Neuronal stem cell (in vitro differentiated cells): ENCODE data around the gene FABP6.
A peak's percentile ranks its signal among the peaks of the same experiment; 100 is the strongest.

ENCODE experiments used
- DNase-seq: peaks from one replicate; pipeline ENCODE4 v3.0.0-alpha.2; 2013; ENCODE audit warnings: low spot score
- H2AFZ ChIP-seq: one replicate; pipeline ENCODE4 v1.6.1; 2013; ENCODE audit warnings: mild to moderate bottlenecking, low read length, inconsistent platforms
- H2AK5ac ChIP-seq: 2 replicates; pipeline ENCODE4 v1.6.1; 2013; ENCODE audit warnings: low read depth, mild to moderate bottlenecking, inconsistent platforms, low read length, moderate library complexity, mixed read lengths
- H2BK120ac ChIP-seq: 2 replicates; pipeline ENCODE4 v1.6.1; 2013; ENCODE audit warnings: low read depth, mild to moderate bottlenecking, inconsistent platforms, low read length, moderate library complexity, mixed read lengths
- H2BK12ac ChIP-seq: one replicate; pipeline ENCODE4 v1.6.1; 2013; ENCODE audit warnings: low read length, inconsistent platforms
- H2BK15ac ChIP-seq: 2 replicates; pipeline ENCODE4 v1.6.1; 2013; ENCODE audit warnings: mild to moderate bottlenecking, low read length, inconsistent platforms, mixed read lengths
- H2BK5ac ChIP-seq: one replicate; pipeline ENCODE4 v1.6.1; 2013; ENCODE audit warnings: inconsistent platforms, mild to moderate bottlenecking, low read length, moderate library complexity
- H3K14ac ChIP-seq: one replicate; pipeline ENCODE4 v1.6.1; 2013; ENCODE audit warnings: low read length, inconsistent platforms
- H3K18ac ChIP-seq: 2 replicates; pipeline ENCODE4 v1.6.1; 2013; ENCODE audit warnings: low read length, inconsistent platforms
- H3K23ac ChIP-seq: 2 replicates; pipeline ENCODE4 v1.6.1; 2013; ENCODE audit warnings: low read depth, mild to moderate bottlenecking, mixed read lengths, low read length, inconsistent platforms; ENCODE audit not compliant: poor library complexity
- H3K27ac ChIP-seq: replicated peaks from 3 replicates; pipeline ENCODE4 v1.5.1; 2013; ENCODE audit warnings: low read length, inconsistent platforms
- H3K27me3 ChIP-seq, 3 experiments: 2 replicates each; pipeline ENCODE4 v1.6.1; 2013; ENCODE audit warnings: low read length in 3 of 3, mild to moderate bottlenecking in 2 of 3, inconsistent platforms in 1 of 3, low read depth in 1 of 3, mixed read lengths in 1 of 3, moderate library complexity in 1 of 3; ENCODE audit not compliant: control insufficient read depth in 3 of 3, insufficient read depth in 3 of 3
- H3K36me3 ChIP-seq, 2 donors: replicated peaks in 1 of 2; 2 replicates each; pipeline ENCODE4 v1.6.1; 2013; ENCODE audit warnings: low read length in 2 of 2; ENCODE audit not compliant: control insufficient read depth in 2 of 2, insufficient read depth in 2 of 2
- H3K4ac ChIP-seq: 2 replicates; pipeline ENCODE4 v1.6.1; 2013; ENCODE audit warnings: inconsistent platforms, mild to moderate bottlenecking, low read length, moderate library complexity
- H3K4me1 ChIP-seq, 2 donors: 1 replicate in 1 of 2; 2 replicates in 1 of 2; pipeline ENCODE4 v1.6.1; 2013; ENCODE audit warnings: low read length in 2 of 2, low read depth in 1 of 2; ENCODE audit not compliant: control insufficient read depth in 2 of 2, insufficient read depth in 1 of 2
- H3K4me2 ChIP-seq: one replicate; pipeline ENCODE4 v1.6.1; 2013; ENCODE audit warnings: mild to moderate bottlenecking, low read length, inconsistent platforms; ENCODE audit not compliant: insufficient read depth, poor library complexity, severe bottlenecking
- H3K4me3 ChIP-seq, 2 donors: 2 replicates each; pipeline ENCODE4 v1.5.1; 2013; ENCODE audit warnings: low read length in 2 of 2, mild to moderate bottlenecking in 2 of 2, inconsistent platforms in 1 of 2, moderate library complexity in 1 of 2
- H3K79me1 ChIP-seq: one replicate; pipeline ENCODE4 v1.6.1; 2013; ENCODE audit warnings: low read depth, mild to moderate bottlenecking, inconsistent platforms, low read length, moderate library complexity
- H3K9ac ChIP-seq: one replicate; pipeline ENCODE4 v1.6.1; 2013; ENCODE audit warnings: mild to moderate bottlenecking, low read depth, low read length, inconsistent platforms; ENCODE audit not compliant: poor library complexity
- H3K9me3 ChIP-seq, 2 donors: replicated peaks in 1 of 2; 2 replicates each; pipeline versions ENCODE3 to v1.6.1; 2013; ENCODE audit warnings: low read length in 2 of 2, mild to moderate bottlenecking in 2 of 2, inconsistent platforms in 1 of 2, low read depth in 1 of 2, mixed read lengths in 1 of 2, moderate library complexity in 1 of 2; ENCODE audit not compliant: control insufficient read depth in 2 of 2, insufficient read depth in 1 of 2
- H4K8ac ChIP-seq: one replicate; pipeline ENCODE4 v1.6.1; 2013; ENCODE audit warnings: low read depth, mild to moderate bottlenecking, inconsistent platforms, low read length, moderate library complexity
- H4K91ac ChIP-seq: one replicate; pipeline ENCODE4 v1.6.1; 2013; ENCODE audit warnings: low read length, low read depth, mild to moderate bottlenecking, inconsistent platforms; ENCODE audit not compliant: poor library complexity
- WGBS, 2 donors: extraction: QIAGEN DNeasy Blood & Tissue Kit; methylation state at CpG; one replicate each; pipeline ENCODE4 v1.1.7; 2013; ENCODE audit warnings: missing lambda C conversion rate in 2 of 2, mixed read lengths in 1 of 2; ENCODE audit not compliant: insufficient read length in 2 of 2, insufficient replicate concordance in 1 of 2; ENCODE audit errors: extremely low coverage in 2 of 2; 5-methylcytosine and 5-hydroxymethylcytosine counted together

Gene FABP6

DNA sequence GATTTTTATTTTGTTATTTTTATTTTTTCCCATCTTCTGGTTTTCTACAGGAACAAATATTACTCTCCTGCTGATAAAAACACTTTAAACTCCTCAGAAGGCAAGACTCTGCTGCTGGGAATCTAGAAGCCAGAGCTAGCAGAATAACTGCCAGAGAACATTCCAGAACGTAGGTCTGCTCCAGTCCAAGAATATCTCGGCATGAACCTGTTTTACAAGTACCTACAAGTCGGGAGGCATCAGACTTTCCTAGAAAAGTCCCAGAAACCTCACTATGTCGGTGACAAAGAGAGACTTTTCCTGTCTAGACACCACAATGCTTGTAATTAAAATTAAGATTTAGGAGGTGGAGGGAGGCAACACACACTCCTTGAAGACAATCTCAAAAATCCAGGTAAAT is 41.4 kb downstream of the FABP6 start:
- H3K14ac ChIP-seq = no peak overlapping the region
- H3K4me2 ChIP-seq = no peak overlapping the region
- no peak overlapping the region for H2BK120ac ChIP-seq
- no peak overlapping the region for H3K4me3 ChIP-seq
- no peak overlapping the region for H3K18ac ChIP-seq
- peaks cover 12 to 49% of the 10 kb centered on the region in 2 donors for H3K36me3 ChIP-seq
- H3K27ac ChIP-seq = no peak overlapping the region
- no peak overlapping the region for H4K91ac ChIP-seq
- H3K79me1 ChIP-seq = no peaks in the 10 kb centered on the region
- no peak overlapping the region for H3K4ac ChIP-seq
- no peak overlapping the region for H2BK5ac ChIP-seq
- H2BK12ac ChIP-seq = no peak overlapping the region
- H3K4me1 ChIP-seq = peaks cover 23 to 26% of the 10 kb centered on the region in 2 donors
- no peak overlapping the region for H3K23ac ChIP-seq
- DNase-seq = no peak
- no peak overlapping the region for H3K9ac ChIP-seq
- H2AK5ac ChIP-seq = no peak overlapping the region
- no peak overlapping the region for H2BK15ac ChIP-seq
- H4K8ac ChIP-seq = no peak overlapping the region
- no CpG with 5 or more reads among the region's 4 CpGs for WGBS, 2 donors
- H3K27me3 ChIP-seq = no peaks in the 10 kb centered on the region
- H3K9me3 ChIP-seq = no peaks in the 10 kb centered on the region
- no peak overlapping the region for H2AFZ ChIP-seq

DNA sequence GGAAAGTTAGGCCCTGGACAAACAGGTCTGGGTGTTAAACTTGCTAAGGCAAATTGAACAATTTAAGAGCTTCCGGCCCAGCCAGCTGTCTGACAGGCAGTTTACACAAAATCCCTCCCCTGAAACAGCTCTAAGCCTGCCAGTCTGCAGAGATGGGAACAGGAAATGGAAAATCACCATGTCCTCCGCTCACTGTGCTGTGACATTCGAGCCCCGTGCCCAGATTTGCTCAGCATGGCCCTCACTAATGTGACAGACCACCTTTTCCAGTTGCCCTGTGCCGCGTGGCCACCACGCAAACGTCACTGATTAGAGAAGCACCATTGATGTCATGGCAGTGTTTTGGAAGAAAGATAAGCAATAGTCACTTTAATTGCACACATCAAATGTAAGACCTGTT is 42.1 kb downstream of the FABP6 start:
- H3K4ac ChIP-seq = no peak overlapping the region
- DNase-seq = no peak
- no peak overlapping the region for H2AK5ac ChIP-seq
- H4K8ac ChIP-seq = no peak overlapping the region
- no peak overlapping the region for H2AFZ ChIP-seq
- H3K79me1 ChIP-seq = no peaks in the 10 kb centered on the region
- peak overlapping the region; percentile 5 for H3K27ac ChIP-seq
- no peak overlapping the region for H3K23ac ChIP-seq
- H2BK12ac ChIP-seq = no peak overlapping the region
- H3K9me3 ChIP-seq = no peaks in the 10 kb centered on the region
- H3K18ac ChIP-seq = peak overlapping the region; percentile 12
- no peak overlapping the region for H2BK120ac ChIP-seq
- no peak overlapping the region for H3K4me3 ChIP-seq
- H3K4me2 ChIP-seq = no peak overlapping the region
- H2BK5ac ChIP-seq = no peak overlapping the region
- no peak overlapping the region for H3K14ac ChIP-seq
- WGBS, 2 donors = no CpG with 5 or more reads among the region's 8 CpGs
- peaks cover 19 to 20% of the 10 kb centered on the region in 2 donors for H3K4me1 ChIP-seq
- no peaks in the 10 kb centered on the region for H3K27me3 ChIP-seq
- no peak overlapping the region for H3K9ac ChIP-seq
- no peak overlapping the region for H2BK15ac ChIP-seq
- no peak overlapping the region for H4K91ac ChIP-seq
- peaks cover 12 to 56% of the 10 kb centered on the region in 2 donors for H3K36me3 ChIP-seq

DNA sequence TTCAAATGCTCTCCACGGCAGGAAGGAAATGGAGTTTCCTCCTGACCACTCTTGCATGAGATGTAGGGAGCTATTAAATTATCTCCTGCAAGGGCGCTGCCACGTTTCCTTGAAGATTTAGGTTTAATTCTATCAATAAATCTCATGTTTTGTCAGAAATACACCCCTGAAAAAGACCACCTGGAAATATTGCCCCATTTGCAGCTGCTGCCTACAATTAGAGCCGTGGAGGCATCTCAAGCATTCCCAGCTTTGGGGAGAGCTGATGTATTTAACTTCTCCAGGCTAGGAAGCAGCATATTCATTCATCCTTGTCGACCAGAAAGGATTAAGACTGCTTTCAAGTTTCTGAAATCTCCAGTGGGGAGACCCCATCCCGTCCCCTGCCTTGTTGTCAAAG is 42.5 kb downstream of the FABP6 start:
- no peak overlapping the region for H2BK15ac ChIP-seq
- no peak overlapping the region for H3K18ac ChIP-seq
- no peak overlapping the region for H3K23ac ChIP-seq
- H3K4me2 ChIP-seq = no peak overlapping the region
- H4K8ac ChIP-seq = no peak overlapping the region
- WGBS, 2 donors = no CpG with 5 or more reads among the region's 6 CpGs
- no peak overlapping the region for H2BK120ac ChIP-seq
- H2AK5ac ChIP-seq = no peak overlapping the region
- peaks cover 15 to 16% of the 10 kb centered on the region in 2 donors for H3K4me1 ChIP-seq
- H3K79me1 ChIP-seq = no peaks in the 10 kb centered on the region
- no peak overlapping the region for H3K4me3 ChIP-seq
- no peak overlapping the region for H2AFZ ChIP-seq
- H2BK12ac ChIP-seq = no peak overlapping the region
- H3K27ac ChIP-seq = peak overlapping the region; percentile 53
- no peaks in the 10 kb centered on the region for H3K9me3 ChIP-seq
- H3K4ac ChIP-seq = no peak overlapping the region
- no peak overlapping the region for H4K91ac ChIP-seq
- no peaks in the 10 kb centered on the region for H3K27me3 ChIP-seq
- DNase-seq = no peak
- H3K36me3 ChIP-seq = peaks cover 12 to 60% of the 10 kb centered on the region in 2 donors
- H3K9ac ChIP-seq = no peak overlapping the region
- H3K14ac ChIP-seq = no peak overlapping the region
- H2BK5ac ChIP-seq = no peak overlapping the region

DNA sequence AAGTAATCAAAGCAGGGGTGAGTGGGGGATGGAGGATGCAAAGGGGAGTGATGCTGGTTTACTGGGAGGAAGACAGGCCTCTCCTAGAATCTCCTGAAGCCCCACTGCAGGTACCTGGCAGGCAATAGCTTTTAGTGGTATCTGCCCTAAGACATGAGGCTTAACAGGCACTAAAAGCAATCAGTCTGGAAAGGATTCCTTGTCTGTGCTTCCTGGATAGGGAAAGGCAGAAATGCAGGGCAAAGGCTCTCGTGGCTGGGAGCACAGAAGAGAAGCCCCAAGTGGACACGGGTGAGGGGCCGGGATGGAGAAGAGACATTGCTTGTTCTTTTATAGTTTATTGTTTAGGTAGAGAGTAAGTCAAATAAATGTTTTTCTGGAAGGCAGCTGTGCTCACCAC is 43.0 kb downstream of the FABP6 start:
- H3K4me1 ChIP-seq = peaks cover 11 to 15% of the 10 kb centered on the region in 2 donors
- no peak overlapping the region for H2BK5ac ChIP-seq
- H2AFZ ChIP-seq = no peak overlapping the region
- H2BK120ac ChIP-seq = no peak overlapping the region
- no peak overlapping the region for H3K4me2 ChIP-seq
- H3K27me3 ChIP-seq = no peaks in the 10 kb centered on the region
- no peak overlapping the region for H2AK5ac ChIP-seq
- no peak overlapping the region for H3K23ac ChIP-seq
- H4K8ac ChIP-seq = no peak overlapping the region
- no peak overlapping the region for H4K91ac ChIP-seq
- H3K14ac ChIP-seq = peak overlapping the region; percentile 5
- H2BK15ac ChIP-seq = no peak overlapping the region
- H2BK12ac ChIP-seq = no peak overlapping the region
- H3K36me3 ChIP-seq = peaks cover 12 to 64% of the 10 kb centered on the region in 2 donors
- no peaks in the 10 kb centered on the region for H3K9me3 ChIP-seq
- peak overlapping the region; percentile 53 for H3K27ac ChIP-seq
- no peak overlapping the region for H3K4me3 ChIP-seq
- no peak overlapping the region for H3K18ac ChIP-seq
- H3K9ac ChIP-seq = no peak overlapping the region
- WGBS, 2 donors = no CpG with 5 or more reads among the region's 3 CpGs
- H3K79me1 ChIP-seq = no peaks in the 10 kb centered on the region
- H3K4ac ChIP-seq = no peak overlapping the region
- DNase-seq = no peak
